ENCODE results near the gene ILRUN.
"Not testable (repeated sequence)": the region's sequence is repeated elsewhere in the genome, so short reads cannot be mapped to it uniquely, and the experiment has no call there.

DNA sequence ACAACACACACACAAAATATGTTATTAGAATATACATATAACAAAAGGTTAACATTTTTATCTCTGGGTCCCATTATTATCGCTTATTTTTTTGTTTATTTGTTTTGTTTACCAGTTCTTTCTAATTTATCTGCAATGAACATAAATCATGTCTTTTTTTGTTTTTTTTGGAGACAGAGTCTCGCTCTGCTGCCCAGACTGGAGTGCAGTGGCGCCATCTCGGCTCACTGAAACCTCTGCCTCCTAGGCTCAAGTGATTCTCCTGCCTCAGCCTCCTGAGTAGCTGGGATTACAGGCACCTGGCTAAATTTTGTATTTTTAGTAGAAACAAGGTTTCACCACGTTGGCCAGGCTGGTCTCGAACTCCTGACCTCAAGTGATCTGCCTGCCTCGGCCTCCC, 16.3 kb downstream of the ILRUN start:
- TF ChIP-seq CTCF (IDR thresholded peaks at IDR 0.05; ENCODE audit: control extremely low read depth in 1 of 3, insufficient read depth in 1 of 3, low read depth in 1 of 3, low read length in 3 of 3); YY1 (IDR thresholded peaks at IDR 0.05; ENCODE audit: low read depth, low read length); JUND (IDR thresholded peaks at IDR 0.05; ENCODE audit: low read length); POLR2AphosphoS5 (IDR thresholded peaks at IDR 0.05; ENCODE audit: low read depth, low read length); EGR1 (IDR thresholded peaks at IDR 0.05; ENCODE audit: borderline replicate concordance, low read depth, low read length); RFX5 (IDR thresholded peaks at IDR 0.05; ENCODE audit: borderline replicate concordance, low read depth, low read length); TAF7 (optimal IDR thresholded peaks at IDR 0.05; ENCODE audit: borderline replicate concordance, low read depth, low read length); PHF8 (conservative IDR thresholded peaks at IDR 0.05; ENCODE audit: low read depth, low read length); RAD21 (IDR thresholded peaks at IDR 0.05 in 1 of 2, conservative IDR thresholded peaks at IDR 0.05 in 1 of 2; ENCODE audit: low read depth in 2 of 2, low read length in 2 of 2); USF2 (IDR thresholded peaks at IDR 0.05; ENCODE audit: low read length); EP300 (IDR thresholded peaks at IDR 0.05; ENCODE audit: borderline replicate concordance in 1 of 2, low read depth in 2 of 2, low read length in 2 of 2); CREB1 (IDR thresholded peaks at IDR 0.05); SP1 (IDR thresholded peaks at IDR 0.05; ENCODE audit: low read depth, low read length): not testable (repeated sequence)
